HUES64 (cell line): Measurements from ENCODE around the gene CFHR4. TPM values are rescaled to one million over a fixed set of nuclear protein-coding genes. Genes with fewer than 3 reads are reported as not detected.
"Not testable (repeated sequence)": the region's sequence is repeated elsewhere in the genome, so short reads cannot be mapped to it uniquely, and the experiment has no call there.

Experiments
- H3K27ac ChIP-seq: 2 replicates; pipeline ENCODE4 v1.7.0; 2013; ENCODE audit warnings: low read depth, low read length, inconsistent platforms
- H3K27me3 ChIP-seq: 2 replicates; pipeline ENCODE4 v1.6.1; 2013; ENCODE audit warnings: mild to moderate bottlenecking, low read length; ENCODE audit not compliant: insufficient read depth
- H3K36me3 ChIP-seq: 2 replicates; pipeline ENCODE4 v1.6.1; 2013; ENCODE audit warnings: mild to moderate bottlenecking, low read length; ENCODE audit not compliant: insufficient read depth
- H3K4me1 ChIP-seq: 2 replicates; pipeline ENCODE4 v1.6.1; 2013; ENCODE audit warnings: mild to moderate bottlenecking, low read length, moderate library complexity; ENCODE audit not compliant: insufficient read depth
- H3K4me3 ChIP-seq: 2 replicates; pipeline ENCODE4 v1.5.1; 2013; ENCODE audit warnings: mild to moderate bottlenecking, low read length, moderate library complexity
- H3K9ac ChIP-seq: 2 replicates; pipeline ENCODE4 v1.6.1; 2013; ENCODE audit warnings: mild to moderate bottlenecking, low read depth, low read length
- H3K9me3 ChIP-seq: 2 replicates; pipeline ENCODE4 v1.6.1; 2013; ENCODE audit warnings: low read depth, low read length; ENCODE audit not compliant: insufficient read depth
- whole genome bisulfite sequencing: fragments of 150-250, 120-280 bp; methylation state at CpG from one replicate; pipeline ENCODE4 v1.1.7; 2013; ENCODE audit warnings: missing lambda C conversion rate; 5-methylcytosine and 5-hydroxymethylcytosine counted together
- polyA plus RNA-seq, 2 experiments: library from polyadenylated mRNA; stranded (reverse); fragments of 50-300 nt; gene quantifications; one replicate each; pipeline ENCODE4 v1.2.3, GENCODE V29; 2013

Gene CFHR4
- polyA plus RNA-seq (2013, experiment 1 of 2) = not detected
- polyA plus RNA-seq (2013, experiment 2 of 2) = not detected

- peaks cover 8% of the 10 kb centered on the region; the same call in 1 of the 2 replicates for H3K9me3 ChIP-seq
- H3K4me3 ChIP-seq = no peak within 1 kb of the TSS
- no peaks in the 10 kb centered on the region for H3K4me1 ChIP-seq
- no peak within 1 kb of the TSS for H3K9ac ChIP-seq
- H3K27me3 ChIP-seq = no peaks in the 10 kb centered on the region
- H3K27ac ChIP-seq = no peak within 1 kb of the TSS
- no peaks in the 10 kb centered on the region for H3K36me3 ChIP-seq
Observed at GRCh38 chr1:196887515-196888239, at the start of gene CFHR4. Gene CFHR4, plus strand, starts transcription at chr1:196888052. Its CDS starts 99 bp downstream, at chr1:196888151.

- H3K4me1 ChIP-seq, H3K9ac ChIP-seq, H3K27ac ChIP-seq, H3K27me3 ChIP-seq, H3K9me3 ChIP-seq, H3K4me3 ChIP-seq, H3K36me3 ChIP-seq: not testable (repeated sequence)
- WGBS = 100% methylated on average over 1 of the region's 4 CpGs
Observed at GRCh38 chr1:196849613-196850492, 38.0 kb upstream of the CFHR4 start.

- Histone ChIP-seq H3K9me3 (no peaks in the 10 kb centered on the region), H3K4me1 (no peaks in the 10 kb centered on the region), H3K4me3 (no peak overlapping the region), H3K27me3 (no peaks in the 10 kb centered on the region), H3K36me3 (no peaks in the 10 kb centered on the region), H3K27ac (no peak overlapping the region), H3K9ac (no peak overlapping the region)
- 90% methylated on average over 6 of the region's 6 CpGs for WGBS
Observed at GRCh38 chr1:196856053-196856452, 31.8 kb upstream of the CFHR4 start.

GRCh38 chr1:196857188-196857587, 30.7 kb upstream of the CFHR4 start:
- H3K9ac ChIP-seq = no peak overlapping the region
- H3K27me3 ChIP-seq = no peaks in the 10 kb centered on the region
- no peak overlapping the region for H3K27ac ChIP-seq
- H3K36me3 ChIP-seq = no peaks in the 10 kb centered on the region
- H3K4me1 ChIP-seq = no peaks in the 10 kb centered on the region
- H3K4me3 ChIP-seq = no peak overlapping the region
- WGBS = 92% methylated on average over 2 of the region's 2 CpGs
- no peaks in the 10 kb centered on the region for H3K9me3 ChIP-seq

- H3K36me3 ChIP-seq = no peaks in the 10 kb centered on the region
- no peak overlapping the region for H3K27ac ChIP-seq
- H3K4me3 ChIP-seq = no peak overlapping the region
- WGBS = 74% methylated on average over 3 of the region's 3 CpGs
- H3K9me3 ChIP-seq = no peaks in the 10 kb centered on the region
- H3K4me1 ChIP-seq = no peaks in the 10 kb centered on the region
- no peaks in the 10 kb centered on the region for H3K27me3 ChIP-seq
- H3K9ac ChIP-seq = no peak overlapping the region
Observed at GRCh38 chr1:196858811-196859210, 29.0 kb upstream of the CFHR4 start.

- no peak overlapping the region for H3K27ac ChIP-seq
- no peak overlapping the region for H3K4me3 ChIP-seq
- no peak overlapping the region for H3K9ac ChIP-seq
- no peaks in the 10 kb centered on the region for H3K36me3 ChIP-seq
- 84% methylated on average over 1 of the region's 1 CpG for WGBS
- H3K27me3 ChIP-seq = no peaks in the 10 kb centered on the region
- no peaks in the 10 kb centered on the region for H3K9me3 ChIP-seq
- H3K4me1 ChIP-seq = no peaks in the 10 kb centered on the region
Observed at GRCh38 chr1:196860323-196860884, 27.4 kb upstream of the CFHR4 start.

GRCh38 chr1:196861429-196861828, 26.4 kb upstream of the CFHR4 start:
- no peaks in the 10 kb centered on the region for H3K27me3 ChIP-seq
- 64% methylated on average over 1 of the region's 2 CpGs for WGBS
- no peak overlapping the region for H3K27ac ChIP-seq
- H3K9me3 ChIP-seq = no peaks in the 10 kb centered on the region
- H3K4me1 ChIP-seq = no peaks in the 10 kb centered on the region
- no peak overlapping the region for H3K9ac ChIP-seq
- H3K4me3 ChIP-seq = no peak overlapping the region
- H3K36me3 ChIP-seq = no peaks in the 10 kb centered on the region

GRCh38 chr1:196866974-196867373, 20.9 kb upstream of the CFHR4 start:
- no peak overlapping the region for H3K27ac ChIP-seq
- no peak overlapping the region for H3K4me3 ChIP-seq
- WGBS = 86% methylated on average over 1 of the region's 1 CpG
- no peaks in the 10 kb centered on the region for H3K36me3 ChIP-seq
- H3K27me3 ChIP-seq = no peaks in the 10 kb centered on the region
- no peak overlapping the region for H3K9ac ChIP-seq
- no peaks in the 10 kb centered on the region for H3K9me3 ChIP-seq
- no peaks in the 10 kb centered on the region for H3K4me1 ChIP-seq

- H3K4me1 ChIP-seq = no peaks in the 10 kb centered on the region
- H3K4me3 ChIP-seq = no peak overlapping the region
- no peaks in the 10 kb centered on the region for H3K36me3 ChIP-seq
- WGBS = 92% methylated on average over 4 of the region's 4 CpGs
- peaks cover 14% of the 10 kb centered on the region for H3K27me3 ChIP-seq
- H3K9ac ChIP-seq = no peak overlapping the region
- no peaks in the 10 kb centered on the region for H3K9me3 ChIP-seq
- H3K27ac ChIP-seq = no peak overlapping the region
Observed at GRCh38 chr1:196873385-196873784, 14.5 kb upstream of the CFHR4 start.

- 98% methylated on average over 3 of the region's 3 CpGs for WGBS
- no peaks in the 10 kb centered on the region for H3K9me3 ChIP-seq
- peaks cover 24% of the 10 kb centered on the region for H3K27me3 ChIP-seq
- H3K27ac ChIP-seq = no peak overlapping the region
- no peaks in the 10 kb centered on the region for H3K4me1 ChIP-seq
- H3K9ac ChIP-seq = no peak overlapping the region
- H3K36me3 ChIP-seq = no peaks in the 10 kb centered on the region
- no peak overlapping the region for H3K4me3 ChIP-seq
Observed at GRCh38 chr1:196875935-196876334, 11.9 kb upstream of the CFHR4 start.

- H3K27me3 ChIP-seq = peaks cover 24% of the 10 kb centered on the region
- H3K36me3 ChIP-seq = no peaks in the 10 kb centered on the region
- no peaks in the 10 kb centered on the region for H3K4me1 ChIP-seq
- H3K9ac ChIP-seq = no peak overlapping the region
- H3K4me3 ChIP-seq = peak overlapping the region; percentile 31
- H3K27ac ChIP-seq = no peak overlapping the region
- WGBS = 54% methylated on average over 29 of the region's 29 CpGs
- no peaks in the 10 kb centered on the region for H3K9me3 ChIP-seq
Observed at GRCh38 chr1:196877964-196878363, 9.9 kb upstream of the CFHR4 start.
